DOHH2 (cell line): ENCODE results near the gene ENOX1.

Experiments
- H3F3A ChIP-seq: fragments of 200-600 bp; sonication (generic), shearing (Covaris generic); 2 replicates; pipeline ENCODE4 v1.6.0; 2016; ENCODE audit warnings: antibody characterized with exemption, mild to moderate bottlenecking; ENCODE audit not compliant: control insufficient read depth, insufficient read depth
- H3K27ac ChIP-seq: fragments of 200-600 bp; sonication (generic); 2 replicates; pipeline ENCODE4 v1.5.1; 2014; ENCODE audit warnings: low read depth, mild to moderate bottlenecking, low read length, moderate library complexity
- H3K27me3 ChIP-seq: fragments of 200-600 bp; sonication (generic); 2 replicates; pipeline ENCODE4 v1.6.1; 2014; ENCODE audit warnings: mild to moderate bottlenecking, low read length, mixed read lengths; ENCODE audit not compliant: control insufficient read depth
- H3K36me3 ChIP-seq: fragments of 200-600 bp; sonication (generic); 2 replicates; pipeline ENCODE4 v1.6.1; 2014; ENCODE audit warnings: mild to moderate bottlenecking, low read length, moderate library complexity, mixed read lengths; ENCODE audit not compliant: control insufficient read depth
- H3K4me1 ChIP-seq: fragments of 200-600 bp; sonication (generic); 2 replicates; pipeline ENCODE4 v1.6.1; 2014; ENCODE audit warnings: mild to moderate bottlenecking, low read length, mixed read lengths; ENCODE audit not compliant: control insufficient read depth
- H3K4me2 ChIP-seq: fragments of 200-600 bp; sonication (generic); 2 replicates; pipeline ENCODE4 v1.6.0; 2014; ENCODE audit warnings: mild to moderate bottlenecking, low read length, moderate library complexity
- H3K4me3 ChIP-seq: fragments of 200-600 bp; sonication (generic); 2 replicates; pipeline ENCODE4 v1.5.1; 2014; ENCODE audit warnings: mild to moderate bottlenecking, low read length, mixed read lengths
- H3K79me2 ChIP-seq: fragments of 200-600 bp; sonication (generic); 2 replicates; pipeline ENCODE4 v1.6.1; 2014; ENCODE audit warnings: mild to moderate bottlenecking, low read length, mixed read lengths; ENCODE audit not compliant: control insufficient read depth
- H3K9me2 ChIP-seq: fragments of 200-600 bp; sonication (generic); replicated peaks from 2 replicates; pipeline ENCODE4 v1.6.1; 2014; ENCODE audit warnings: mild to moderate bottlenecking, low read length, mixed read lengths; ENCODE audit not compliant: control insufficient read depth
- H3K9me3 ChIP-seq: fragments of 200-600 bp; sonication (generic); 2 replicates; pipeline ENCODE4 v1.6.1; 2014; ENCODE audit warnings: antibody characterized with exemption, low read length, mixed read lengths; ENCODE audit not compliant: control insufficient read depth, insufficient read depth
- H4K20me1 ChIP-seq: fragments of 200-600 bp; sonication (generic); 2 replicates; pipeline ENCODE4 v1.6.0; 2014; ENCODE audit warnings: low read depth, mild to moderate bottlenecking, antibody characterized with exemption, low read length, moderate library complexity; ENCODE audit not compliant: control insufficient read depth, insufficient read depth
- EZH2phosphoT487 ChIP-seq: fragments of 200-600 bp; sonication (generic); IDR thresholded peaks from 2 replicates; pipeline ENCODE4 v1.6.1; 2017; ENCODE audit warnings: borderline replicate concordance, mild to moderate bottlenecking, antibody characterized with exemption, low read length, moderate library complexity, mixed read lengths
- TF ChIP-seq, protein P1 (sequence below): fragments of 200-600 bp; sonication (generic); IDR thresholded peaks from one replicate; pipeline ENCODE4 v1.5.1; 2014; ENCODE audit warnings: antibody characterized with exemption, mild to moderate bottlenecking, low read depth, low read length; ENCODE audit not compliant: poor library complexity, severe bottlenecking

The ENOX1 gene

DNA sequence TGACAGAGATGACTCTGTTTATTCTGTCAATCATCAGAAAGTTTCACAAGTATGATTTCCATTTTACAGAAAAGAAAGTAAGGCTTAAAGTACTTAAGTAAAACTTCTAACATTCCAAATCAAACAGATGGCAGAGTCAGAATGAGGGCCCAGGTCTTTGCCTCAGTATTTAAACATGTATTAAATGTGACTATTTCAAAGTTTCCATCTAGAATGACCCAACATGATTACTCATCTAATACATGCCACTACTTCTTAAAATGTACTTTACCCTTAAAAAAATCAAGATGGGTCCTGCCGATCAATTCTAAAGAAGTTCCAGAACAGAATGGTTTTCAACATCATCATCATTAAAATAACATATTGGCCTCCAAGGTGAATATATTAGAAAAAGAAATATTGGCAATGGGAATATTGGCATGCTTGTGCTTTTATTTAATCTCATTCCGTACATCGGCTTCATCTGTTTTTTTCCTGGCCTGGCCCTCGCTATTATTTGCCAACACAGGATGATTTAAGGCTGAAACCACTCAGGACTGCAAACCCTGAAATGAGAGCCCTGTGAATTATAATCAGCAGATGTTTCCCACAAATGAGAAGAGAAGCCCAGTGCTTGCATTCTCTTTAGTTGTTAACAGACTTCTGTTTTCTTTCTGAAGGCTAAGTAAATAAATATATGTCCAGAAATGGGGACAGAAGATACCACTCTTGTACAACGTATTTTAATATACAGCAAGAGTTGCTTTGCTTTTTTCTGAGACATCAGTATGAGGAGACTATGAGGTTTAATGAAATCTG lies 423.4 kb downstream of the ENOX1 start:
- Histone ChIP-seq H3K27ac (no peak overlapping the region), H3K36me3 (no peaks in the 10 kb centered on the region), H4K20me1 (no peaks in the 10 kb centered on the region), H3K9me3 (no peaks in the 10 kb centered on the region), H3K27me3 (no peaks in the 10 kb centered on the region), H3F3A (no peaks in the 10 kb centered on the region), H3K4me2 (no peak overlapping the region), H3K4me1 (no peaks in the 10 kb centered on the region), H3K79me2 (no peaks in the 10 kb centered on the region), H3K4me3 (no peak overlapping the region), H3K9me2 (no peaks in the 10 kb centered on the region)
- TF ChIP-seq, protein P1, sequence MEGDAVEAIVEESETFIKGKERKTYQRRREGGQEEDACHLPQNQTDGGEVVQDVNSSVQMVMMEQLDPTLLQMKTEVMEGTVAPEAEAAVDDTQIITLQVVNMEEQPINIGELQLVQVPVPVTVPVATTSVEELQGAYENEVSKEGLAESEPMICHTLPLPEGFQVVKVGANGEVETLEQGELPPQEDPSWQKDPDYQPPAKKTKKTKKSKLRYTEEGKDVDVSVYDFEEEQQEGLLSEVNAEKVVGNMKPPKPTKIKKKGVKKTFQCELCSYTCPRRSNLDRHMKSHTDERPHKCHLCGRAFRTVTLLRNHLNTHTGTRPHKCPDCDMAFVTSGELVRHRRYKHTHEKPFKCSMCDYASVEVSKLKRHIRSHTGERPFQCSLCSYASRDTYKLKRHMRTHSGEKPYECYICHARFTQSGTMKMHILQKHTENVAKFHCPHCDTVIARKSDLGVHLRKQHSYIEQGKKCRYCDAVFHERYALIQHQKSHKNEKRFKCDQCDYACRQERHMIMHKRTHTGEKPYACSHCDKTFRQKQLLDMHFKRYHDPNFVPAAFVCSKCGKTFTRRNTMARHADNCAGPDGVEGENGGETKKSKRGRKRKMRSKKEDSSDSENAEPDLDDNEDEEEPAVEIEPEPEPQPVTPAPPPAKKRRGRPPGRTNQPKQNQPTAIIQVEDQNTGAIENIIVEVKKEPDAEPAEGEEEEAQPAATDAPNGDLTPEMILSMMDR, result no peak
- TF ChIP-seq EZH2phosphoT487, result no peak

DNA sequence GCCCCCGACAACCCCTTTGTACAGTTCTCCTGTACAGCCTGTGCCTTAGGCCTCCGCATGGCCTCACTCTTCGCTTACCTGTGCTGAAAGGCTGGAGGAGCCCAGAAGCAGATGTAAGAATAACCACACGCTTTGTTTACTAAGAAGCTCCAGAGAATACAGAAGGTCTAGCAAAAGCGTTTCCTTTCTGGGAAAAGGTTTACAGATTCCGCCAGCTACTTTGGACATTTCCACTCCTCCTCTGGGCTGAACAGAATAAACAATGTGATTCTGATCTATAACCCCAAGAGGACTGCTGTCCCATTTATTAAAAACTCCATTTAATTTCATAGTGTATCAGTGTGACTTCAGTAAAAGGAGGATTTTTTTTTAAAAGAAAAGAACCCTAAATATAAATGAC lies 424.2 kb downstream of the ENOX1 start:
- Histone ChIP-seq H3K9me2 (no peaks in the 10 kb centered on the region), H3K4me2 (no peak overlapping the region), H3K4me1 (peaks cover 6% of the 10 kb centered on the region), H3K9me3 (no peaks in the 10 kb centered on the region), H3K4me3 (no peak overlapping the region), H3K27ac (no peak overlapping the region), H4K20me1 (no peaks in the 10 kb centered on the region), H3K27me3 (no peaks in the 10 kb centered on the region), H3K79me2 (no peaks in the 10 kb centered on the region), H3F3A (no peaks in the 10 kb centered on the region), H3K36me3 (no peaks in the 10 kb centered on the region)
- TF ChIP-seq EZH2phosphoT487, result no peak
- TF ChIP-seq, protein P1, result no peak

DNA sequence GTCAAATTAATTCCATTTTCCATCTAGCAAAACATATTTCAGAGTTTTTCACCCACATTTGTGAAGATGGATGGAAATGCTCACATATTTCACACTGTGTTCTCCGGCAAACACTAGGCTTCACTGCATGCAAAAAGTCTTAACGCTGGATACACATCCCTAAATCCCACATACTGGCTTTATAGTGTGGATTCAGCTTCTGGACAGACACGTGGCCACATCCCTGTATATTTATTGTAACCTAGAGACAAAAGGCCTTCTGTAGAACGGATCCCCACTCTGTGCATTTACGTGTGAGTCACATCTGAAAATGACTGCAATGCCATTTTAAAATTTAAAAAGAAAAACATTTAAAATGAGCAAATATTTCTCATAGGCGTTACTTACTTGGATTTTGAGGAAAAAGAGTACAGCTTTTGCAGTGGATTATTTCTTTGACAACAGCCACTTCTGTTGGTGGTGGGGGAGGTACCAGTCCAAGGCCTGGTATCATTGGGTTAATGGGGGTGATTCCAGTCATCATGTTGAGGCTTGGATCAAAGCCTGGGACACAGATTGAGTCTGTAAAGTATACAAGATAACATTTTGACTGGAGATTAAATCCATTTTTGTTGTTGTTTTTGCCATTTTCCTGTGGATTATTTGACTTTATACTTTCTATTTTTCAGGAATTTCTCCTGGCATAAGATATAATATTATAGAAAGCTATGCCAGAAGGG lies 425.7 kb downstream of the ENOX1 start:
- Histone ChIP-seq H3F3A (no peaks in the 10 kb centered on the region), H3K27ac (no peak overlapping the region), H3K27me3 (no peaks in the 10 kb centered on the region), H3K36me3 (no peaks in the 10 kb centered on the region), H3K4me2 (no peak overlapping the region), H3K79me2 (no peaks in the 10 kb centered on the region), H3K9me2 (no peaks in the 10 kb centered on the region), H3K4me1 (peaks cover 12% of the 10 kb centered on the region), H3K9me3 (no peaks in the 10 kb centered on the region), H4K20me1 (no peaks in the 10 kb centered on the region), H3K4me3 (no peak overlapping the region)
- TF ChIP-seq, protein P1, result no peak
- no peak for TF ChIP-seq EZH2phosphoT487
